GM21528 (cell line): ENCODE data around the gene NUB1.
A peak's percentile ranks its signal among the peaks of the same experiment; 100 is the strongest.

Source experiments
- ATAC-seq: cut with Tn5 transposase; IDR thresholded peaks from one replicate; pipeline ENCODE4 v1.9.1; 2021; ENCODE audit warnings: mild to moderate bottlenecking, moderate library complexity; ENCODE audit not compliant: unreplicated experiment, low FRiP score

The NUB1 gene

DNA sequence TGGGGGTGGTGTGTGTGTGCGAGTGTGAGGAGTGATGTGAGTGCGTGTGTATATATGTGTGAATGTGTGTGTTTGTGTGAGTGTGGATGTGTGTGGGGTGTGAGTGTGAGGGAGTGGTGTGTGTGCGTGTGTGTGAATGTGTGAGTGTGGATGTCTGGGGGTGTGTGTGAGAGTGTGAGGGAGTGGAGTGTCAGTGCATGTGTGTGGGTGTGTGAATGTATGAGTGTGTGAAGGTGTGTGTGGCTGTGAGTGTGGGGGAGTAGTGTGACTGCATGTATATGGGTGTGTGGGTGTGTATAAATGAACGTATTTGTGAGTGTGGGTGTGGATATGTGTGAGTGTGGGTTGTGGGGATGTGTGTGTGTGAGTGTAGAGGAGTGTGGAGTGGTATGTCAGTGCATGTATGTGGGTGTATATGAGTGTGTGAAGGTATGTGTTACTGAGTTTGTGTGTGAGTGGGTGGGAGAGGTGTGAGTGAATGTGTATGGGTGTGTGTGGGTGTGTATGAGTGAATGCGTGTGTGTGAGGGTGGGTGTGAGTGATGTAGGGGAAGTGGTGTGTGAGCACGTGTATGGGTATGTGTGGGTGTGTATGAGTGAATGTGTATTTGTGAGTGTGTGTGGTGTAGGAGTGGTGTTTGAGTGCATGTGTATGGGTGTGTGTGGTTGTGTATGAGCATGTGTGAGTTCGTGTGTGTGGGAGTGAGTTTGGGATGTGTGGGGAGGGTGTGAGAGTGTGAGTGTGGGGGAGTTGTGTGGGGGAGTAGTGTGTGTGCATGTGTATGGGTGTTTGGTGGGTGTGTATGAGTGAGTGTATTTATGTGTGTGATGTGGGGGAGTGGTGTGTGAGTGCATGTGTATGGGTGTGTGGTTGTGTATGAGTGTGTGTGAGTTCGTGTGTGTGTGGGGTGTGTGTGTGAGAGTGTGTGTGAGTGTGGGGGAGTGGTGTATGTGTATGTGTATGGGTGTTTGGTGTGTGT, 28.5 kb upstream of the NUB1 start:
- no peak for ATAC-seq

DNA sequence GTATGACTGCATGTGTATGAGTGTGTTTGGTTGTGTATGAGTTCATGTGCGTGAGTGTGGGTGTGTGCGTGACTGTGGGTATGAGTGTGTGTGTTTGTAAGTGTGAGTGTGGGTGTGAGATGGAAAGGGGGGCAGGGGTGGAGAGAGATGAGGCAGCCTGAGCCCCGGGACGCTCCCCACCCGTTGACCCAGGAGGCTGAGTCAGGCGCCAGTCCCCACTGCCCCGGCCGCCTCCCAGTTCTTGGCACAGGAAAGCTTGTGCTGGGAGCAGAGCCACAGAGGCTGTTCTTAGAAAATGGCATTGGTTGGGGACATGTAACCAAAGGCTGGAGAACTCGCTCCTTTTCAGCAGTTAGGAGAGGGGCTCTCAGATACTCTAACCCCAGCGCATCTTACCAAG, 27.8 kb upstream of the NUB1 start:
- no peak for ATAC-seq

DNA sequence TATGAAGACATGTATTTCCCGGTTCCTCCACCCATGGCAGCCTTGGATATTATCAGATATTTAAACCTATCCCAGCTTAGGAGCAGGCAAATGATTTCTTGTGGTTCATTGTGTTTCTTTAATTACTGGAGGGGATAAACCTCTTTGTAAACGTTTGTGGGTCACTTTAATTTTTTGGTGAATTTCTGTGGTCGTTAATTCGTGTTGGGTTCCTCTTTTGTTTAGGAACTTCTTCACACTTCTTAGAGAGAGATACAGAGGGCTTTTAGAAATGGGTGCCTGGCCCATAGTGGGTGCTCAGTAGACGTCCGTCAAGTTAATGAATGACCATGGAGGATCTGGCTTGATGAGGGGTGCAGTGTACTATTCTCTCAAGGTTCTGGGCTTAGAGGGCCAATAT, 27.2 kb upstream of the NUB1 start:
- ATAC-seq: no peak

DNA sequence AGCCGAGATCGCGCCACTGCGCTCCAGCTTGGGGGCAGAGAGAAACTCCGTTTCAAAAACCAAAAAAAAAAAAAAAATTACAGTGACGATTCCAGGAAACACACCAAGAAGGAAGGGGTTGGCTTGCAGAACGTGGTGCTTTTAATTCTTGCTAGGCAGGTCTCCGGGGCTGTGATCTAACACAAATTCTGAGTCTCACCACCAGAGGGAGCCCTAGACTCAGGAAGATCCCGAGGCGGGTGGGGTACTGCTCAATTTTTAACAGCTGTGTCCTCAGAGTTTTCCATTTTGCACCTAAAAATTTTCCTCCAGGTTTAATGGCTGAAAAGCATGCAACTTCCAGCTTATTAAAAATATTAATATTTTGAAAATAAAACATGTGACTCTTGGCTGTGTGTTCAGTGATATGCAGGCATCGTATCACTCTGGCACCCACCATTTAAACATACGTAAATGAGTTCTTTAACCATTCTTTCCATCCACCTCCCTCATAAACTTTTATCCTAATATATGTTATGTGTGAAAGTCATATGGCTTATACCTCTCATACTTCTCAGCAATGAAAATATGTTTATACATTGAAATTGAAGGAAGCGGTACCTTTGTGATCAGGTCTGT, 26.5 kb upstream of the NUB1 start:
- no peak for ATAC-seq

DNA sequence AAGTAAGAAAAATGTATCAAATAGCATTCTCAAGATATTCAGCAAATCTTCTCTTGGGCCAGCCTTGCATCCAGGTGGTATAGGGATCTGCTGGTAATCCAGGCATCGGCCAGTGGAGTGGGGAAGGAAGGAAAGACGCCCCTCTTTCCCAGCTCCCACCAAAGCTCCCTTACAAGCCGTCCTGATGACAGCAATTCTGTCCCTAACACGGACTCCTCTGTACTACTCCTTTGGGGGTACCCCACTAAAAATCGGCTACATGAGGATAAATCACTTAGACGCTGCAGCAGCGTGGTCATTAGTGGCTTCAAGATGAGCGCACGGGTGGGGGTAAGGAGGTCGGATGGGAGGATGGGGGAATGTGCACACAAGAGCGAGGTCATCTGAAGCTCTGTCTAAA, 24.7 kb upstream of the NUB1 start:
- ATAC-seq: no peak

DNA sequence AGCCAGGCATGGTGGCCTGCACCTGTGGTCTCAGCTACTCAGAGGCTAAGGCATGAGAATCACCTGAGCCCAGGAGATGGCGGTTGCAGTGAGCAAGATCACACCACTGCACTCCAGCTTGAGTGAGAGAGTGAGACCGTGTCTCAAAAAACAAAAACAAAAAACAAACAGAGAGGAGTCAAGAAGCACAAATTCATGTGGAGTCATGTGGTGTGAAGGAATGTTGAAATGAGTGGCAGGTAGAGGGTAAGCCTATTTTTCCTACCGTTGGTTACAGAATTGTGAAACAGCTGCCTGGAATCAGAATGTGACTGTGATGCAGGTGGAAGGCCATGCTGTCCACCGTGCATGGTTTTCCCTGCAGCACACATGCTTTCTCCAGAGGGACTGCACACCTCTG, 23.7 kb upstream of the NUB1 start:
- ATAC-seq: no peak

DNA sequence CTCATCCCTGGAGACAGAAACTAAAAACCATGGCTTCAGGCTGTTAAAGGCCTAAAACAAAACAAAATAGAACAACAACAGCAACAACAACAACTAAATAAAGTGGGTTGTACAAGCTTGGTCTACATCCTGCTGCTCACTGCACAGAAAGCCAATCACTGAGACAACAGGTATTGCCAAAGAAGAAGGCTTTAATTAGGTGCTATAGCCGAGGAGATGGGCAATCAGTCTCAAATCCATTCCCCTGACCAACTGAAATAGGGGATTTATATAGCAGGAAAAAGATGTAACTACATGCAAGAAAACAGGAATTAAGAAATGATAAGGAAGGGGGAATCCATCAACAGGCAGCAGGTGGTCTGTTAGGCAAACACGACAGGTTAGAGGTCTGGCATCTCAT, 22.4 kb upstream of the NUB1 start:
- ATAC-seq: no peak

DNA sequence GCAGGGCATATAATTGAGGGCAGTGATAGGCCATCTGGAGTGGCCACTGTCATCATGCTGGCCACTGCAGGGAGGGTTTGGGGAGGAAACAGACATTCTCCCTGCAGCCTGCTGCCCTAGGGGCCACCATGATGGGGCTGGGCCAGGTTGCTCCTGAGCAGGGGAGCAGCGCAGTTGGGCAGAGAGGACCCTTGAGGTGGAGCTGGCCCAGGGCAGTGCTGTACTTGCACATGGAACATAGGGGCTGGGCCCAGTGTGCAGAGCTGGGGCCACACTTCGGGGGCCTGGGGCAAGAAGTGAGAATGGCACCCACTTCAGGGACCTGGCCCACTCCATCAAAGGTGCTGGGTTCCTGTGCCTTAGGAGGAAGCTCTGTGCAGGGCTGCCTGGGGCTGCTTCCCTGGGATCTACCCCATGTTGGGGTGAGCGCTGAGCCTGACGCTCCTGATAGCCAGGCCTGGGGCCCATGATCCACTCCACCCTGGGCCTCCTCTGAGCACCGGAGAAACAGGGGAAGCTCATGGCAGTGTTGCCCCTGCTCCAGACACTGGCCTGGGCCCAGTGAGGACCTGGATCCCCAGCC, 21.3 kb upstream of the NUB1 start:
- ATAC-seq: no peak

DNA sequence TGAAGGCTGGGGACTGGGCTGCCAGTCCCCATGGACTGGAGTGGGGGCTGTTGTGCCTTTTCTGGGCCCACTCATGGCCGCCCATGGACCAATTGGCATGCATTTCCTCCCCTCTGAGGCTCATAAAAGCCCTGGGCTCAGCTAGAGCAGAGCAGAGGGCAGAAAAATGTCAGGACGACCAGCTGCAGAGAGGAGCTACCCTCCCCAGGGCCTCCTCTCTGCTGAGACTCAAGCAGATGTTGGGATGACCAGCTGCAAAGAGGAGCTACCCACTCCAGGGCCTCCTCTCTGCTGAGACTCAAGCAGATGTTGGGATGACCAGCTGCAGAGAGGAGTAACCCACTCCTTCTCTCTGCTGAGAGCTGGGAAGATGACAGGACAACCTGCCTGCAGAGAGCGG, 20.3 kb upstream of the NUB1 start:
- no peak for ATAC-seq

DNA sequence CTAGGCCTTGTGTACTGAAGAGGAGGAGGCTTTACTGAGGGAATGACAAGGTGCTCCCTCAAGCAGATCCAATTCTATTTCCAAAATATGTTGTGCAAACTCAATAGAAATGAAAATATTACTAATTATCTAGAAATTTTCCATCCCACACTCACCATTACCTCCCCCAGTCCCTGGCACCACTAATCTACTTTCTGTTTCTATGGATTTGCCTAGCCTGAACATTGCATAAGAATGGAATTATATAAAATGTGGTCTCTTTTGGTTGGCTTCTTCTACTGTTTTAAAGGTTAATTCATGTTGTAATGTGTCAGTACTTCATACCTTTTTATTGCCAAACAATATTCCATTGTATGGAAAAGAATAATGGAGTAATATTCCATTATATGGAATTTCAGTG, 18.7 kb upstream of the NUB1 start:
- ATAC-seq: no peak

DNA sequence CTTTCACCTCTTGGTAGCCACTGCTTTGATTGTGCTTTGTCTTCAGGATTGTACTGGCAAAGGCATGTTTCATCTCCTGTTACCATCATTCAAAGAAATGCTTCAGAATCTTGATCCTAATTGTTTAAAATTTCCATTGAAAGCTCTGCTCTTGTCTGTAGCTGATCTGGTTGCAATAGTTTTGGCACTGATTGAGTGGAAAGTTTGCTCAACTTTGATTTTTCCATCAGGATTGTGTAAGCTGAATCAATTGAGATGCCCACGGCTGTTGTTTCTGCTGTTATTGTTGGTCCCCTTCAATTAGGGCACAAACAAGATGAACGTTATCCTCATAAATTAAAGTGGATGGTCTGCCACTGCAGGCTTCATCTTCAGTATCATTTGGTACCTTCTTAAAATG, 14.6 kb upstream of the NUB1 start:
- no peak for ATAC-seq

DNA sequence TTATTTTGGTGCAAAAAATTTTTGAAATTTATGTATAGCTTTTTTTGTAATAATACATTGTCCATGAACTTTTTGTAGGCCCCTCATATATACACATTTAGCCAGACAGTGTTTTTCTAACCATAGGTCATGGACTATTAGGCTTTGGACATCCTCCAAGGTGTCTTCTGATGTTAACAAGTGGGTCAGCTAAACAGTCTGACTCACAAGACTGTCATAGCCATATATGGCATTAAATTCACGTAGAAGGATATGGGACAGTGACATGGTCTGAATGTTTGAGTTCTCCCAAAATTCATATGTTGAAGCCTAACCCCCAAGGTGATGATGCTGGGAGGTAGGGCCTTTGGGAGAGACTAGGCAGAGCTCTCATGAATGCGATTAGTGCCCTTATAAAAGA, 14.0 kb upstream of the NUB1 start:
- no peak for ATAC-seq

DNA sequence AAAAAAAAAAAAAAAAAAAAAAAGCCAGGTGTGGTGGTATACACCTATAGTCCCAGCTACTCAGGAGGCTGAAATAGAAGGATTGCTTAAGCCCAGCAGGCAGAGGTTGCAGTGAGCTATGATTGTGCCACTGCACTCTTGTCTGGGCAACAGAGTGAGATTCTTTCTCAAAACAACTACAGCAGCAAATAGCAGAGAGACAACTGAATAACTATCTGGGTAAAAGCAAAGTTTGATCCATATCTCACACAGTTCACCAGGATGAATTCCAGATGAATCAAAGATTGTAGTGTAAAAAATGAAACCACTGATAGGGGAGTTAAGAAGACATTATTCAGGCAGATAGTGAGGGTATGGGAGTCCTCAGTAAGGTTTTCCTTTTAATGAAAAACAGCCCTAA, 11.4 kb upstream of the NUB1 start:
- ATAC-seq: no peak

DNA sequence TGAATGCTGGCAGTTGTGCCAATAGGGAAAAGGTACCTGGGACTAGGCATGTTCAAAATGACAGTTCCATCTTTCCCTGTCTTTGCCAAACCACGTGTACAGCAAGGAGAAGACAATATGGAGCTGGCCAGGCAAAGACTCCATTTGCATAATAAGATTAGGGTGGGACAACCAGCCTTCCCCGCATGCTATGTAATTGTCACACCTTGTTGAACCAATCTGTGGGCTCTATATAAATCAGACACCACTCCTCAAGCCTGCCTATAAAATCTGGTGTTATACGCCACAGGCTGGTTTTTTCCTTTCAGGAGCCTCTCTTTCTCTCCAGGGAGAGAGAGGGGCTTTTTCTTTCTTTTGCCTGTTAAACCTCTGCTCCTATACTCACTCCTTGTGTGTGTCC, 11.0 kb upstream of the NUB1 start:
- ATAC-seq: no peak

DNA sequence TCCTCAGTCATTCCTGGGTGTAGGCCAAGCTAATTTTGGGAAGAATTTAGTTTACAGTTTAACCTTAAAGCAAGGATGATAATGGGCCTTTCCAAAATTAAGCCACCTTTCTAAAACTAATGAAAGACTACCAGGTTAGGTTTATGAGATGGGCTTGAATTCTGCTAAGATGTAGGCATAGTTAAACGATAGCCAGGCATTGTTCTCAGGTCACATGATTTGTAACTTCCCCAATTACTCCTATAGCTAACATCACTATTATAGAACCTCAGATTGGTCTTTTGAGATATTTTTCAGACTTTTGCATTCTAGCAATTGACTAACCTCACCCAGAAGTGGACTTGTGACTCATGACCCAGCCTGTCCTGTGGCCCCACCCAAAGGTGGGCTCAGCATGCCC, 7.0 kb upstream of the NUB1 start:
- no peak for ATAC-seq

DNA sequence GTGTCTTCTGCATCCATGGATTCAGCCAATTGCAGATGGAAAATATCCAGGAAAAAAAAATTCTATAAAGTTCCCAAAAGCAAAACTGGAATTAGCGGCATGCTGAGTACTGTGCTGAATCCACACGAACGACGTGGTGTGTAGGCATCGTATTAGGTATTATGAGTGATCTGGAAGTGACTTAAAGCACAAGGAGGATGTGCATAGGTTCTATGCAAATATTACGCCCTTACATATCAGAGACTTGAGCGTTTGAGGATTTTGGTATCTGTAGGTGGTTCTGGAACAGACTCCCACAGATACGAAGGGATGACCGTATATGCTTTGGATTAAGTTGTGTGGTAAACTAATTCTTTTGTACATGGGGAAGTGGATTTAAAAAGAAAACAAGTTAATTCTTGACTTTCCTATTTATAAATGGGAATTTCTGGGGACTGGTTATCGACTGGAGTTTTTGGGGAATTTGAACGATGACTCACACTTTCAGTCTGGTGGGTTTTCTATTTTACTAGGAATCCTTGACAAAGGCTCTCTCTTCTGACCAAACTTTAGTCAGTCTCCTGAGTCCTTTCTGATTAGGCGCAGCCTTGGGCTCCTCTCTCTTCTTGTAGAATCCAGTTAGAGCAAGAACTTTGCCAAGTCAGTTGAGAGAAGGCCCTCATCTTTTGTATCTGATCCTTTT, 5.4 kb upstream of the NUB1 start:
- no peak for ATAC-seq

DNA sequence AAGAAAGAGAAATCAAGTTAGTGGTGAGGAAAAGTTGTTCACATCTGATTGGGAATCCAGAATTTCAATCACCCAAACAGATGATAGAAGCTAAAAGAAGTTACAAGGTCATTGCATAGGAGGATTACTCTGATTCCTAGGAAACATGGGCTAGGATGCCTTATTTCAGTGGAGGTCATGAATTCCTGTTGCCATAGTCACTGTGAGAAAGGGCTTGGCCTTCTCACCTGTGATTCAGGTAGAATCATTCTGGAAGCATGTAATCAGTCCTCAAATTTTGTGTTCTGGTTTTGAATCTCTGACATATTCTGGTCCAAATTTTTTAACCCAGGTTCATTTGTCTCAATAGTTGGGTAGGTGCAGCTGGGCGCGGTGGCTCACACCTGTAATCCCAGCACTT, 4.3 kb upstream of the NUB1 start:
- ATAC-seq: no peak

DNA sequence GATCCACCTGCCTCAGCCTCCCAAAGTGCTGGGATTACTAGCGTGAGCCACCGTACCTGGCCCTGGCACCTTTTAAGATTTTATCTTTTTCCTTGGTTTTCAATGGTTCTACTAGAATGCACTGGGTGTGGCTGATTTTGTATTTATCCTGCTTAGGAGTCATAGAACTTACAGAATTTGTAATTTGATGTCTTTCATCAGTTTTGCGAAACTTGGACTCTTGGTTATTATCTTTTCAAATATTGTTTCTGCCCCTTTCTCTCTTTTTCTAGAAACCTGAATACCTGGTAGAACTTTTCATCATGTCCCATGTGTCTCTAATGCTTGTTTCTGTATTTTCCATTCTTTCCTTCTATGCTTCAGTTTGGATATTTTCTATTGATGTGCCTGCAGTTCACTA, 2.8 kb upstream of the NUB1 start:
- ATAC-seq: no peak

DNA sequence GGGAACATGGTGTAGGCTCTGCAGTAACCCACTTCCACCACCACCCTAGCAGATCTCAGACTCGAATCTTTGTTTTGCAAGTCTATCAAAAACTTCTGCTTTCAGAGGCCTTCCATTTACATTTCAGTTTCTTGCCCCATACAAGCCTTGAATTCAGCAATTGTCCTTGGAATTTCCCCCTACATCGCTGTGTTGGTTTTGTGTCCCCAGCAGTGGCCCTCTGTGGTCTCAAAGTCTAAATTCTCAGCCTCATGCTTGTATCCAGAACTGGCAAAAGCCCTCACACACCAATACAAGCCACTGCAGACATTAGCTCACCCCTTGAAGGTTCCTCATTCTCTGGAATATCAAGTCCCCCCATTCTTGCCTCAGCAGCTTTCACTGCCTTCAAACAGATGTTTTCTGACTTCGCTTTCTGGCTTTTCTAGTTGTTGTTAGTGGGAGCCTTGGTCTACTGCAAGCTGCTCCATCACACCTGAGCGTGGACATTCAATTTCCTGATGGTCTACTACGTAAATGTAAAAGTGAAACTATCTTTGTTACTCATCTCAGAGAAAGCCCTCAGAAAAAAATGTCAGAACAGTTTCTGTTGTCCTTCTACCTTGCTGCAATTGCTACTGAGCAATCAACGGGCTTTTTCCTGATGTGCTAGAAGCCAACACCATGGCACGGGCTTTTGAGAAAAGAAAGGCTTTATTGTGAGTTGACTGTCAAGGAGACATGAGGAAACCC, 1.8 kb upstream of the NUB1 start:
- no peak for ATAC-seq

DNA sequence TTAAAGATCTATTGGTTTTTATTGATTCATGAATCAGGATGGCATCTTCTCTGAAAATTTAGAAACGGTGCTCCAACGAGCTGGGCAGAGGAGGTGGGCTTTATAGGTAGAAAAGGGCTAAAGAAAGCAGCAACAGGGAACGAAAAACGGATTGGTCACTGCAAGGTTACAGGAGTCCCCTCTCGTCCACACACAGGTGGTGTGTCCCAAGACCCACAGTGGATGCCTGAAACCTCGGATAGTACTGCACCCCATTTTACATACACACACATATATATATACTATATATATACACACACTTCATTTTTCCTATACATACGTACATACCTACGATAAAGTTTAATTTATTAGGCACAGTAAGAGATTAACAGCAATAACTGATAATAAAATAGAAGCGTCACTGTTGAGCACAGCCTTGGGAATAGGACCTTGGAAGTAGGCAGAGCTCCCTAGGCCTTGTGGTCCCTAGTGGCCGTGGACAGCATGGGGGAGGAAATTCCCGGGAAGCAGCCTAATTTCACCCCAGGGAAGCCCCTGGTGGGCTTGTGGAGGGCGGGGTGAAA, 737 bp upstream of the NUB1 start:
- peak; percentile 3 for ATAC-seq
